Measurements from ENCODE around the gene CAMK2D. TPM values are rescaled to one million over a fixed set of nuclear protein-coding genes. Genes with fewer than 3 reads are reported as not detected.

CAMK2D gene
- total and polyA plus RNA-seq, 2 experiments from 2014 or later = 4.9 to 14.6 TPM

- TF ChIP-seq, protein P1, sequence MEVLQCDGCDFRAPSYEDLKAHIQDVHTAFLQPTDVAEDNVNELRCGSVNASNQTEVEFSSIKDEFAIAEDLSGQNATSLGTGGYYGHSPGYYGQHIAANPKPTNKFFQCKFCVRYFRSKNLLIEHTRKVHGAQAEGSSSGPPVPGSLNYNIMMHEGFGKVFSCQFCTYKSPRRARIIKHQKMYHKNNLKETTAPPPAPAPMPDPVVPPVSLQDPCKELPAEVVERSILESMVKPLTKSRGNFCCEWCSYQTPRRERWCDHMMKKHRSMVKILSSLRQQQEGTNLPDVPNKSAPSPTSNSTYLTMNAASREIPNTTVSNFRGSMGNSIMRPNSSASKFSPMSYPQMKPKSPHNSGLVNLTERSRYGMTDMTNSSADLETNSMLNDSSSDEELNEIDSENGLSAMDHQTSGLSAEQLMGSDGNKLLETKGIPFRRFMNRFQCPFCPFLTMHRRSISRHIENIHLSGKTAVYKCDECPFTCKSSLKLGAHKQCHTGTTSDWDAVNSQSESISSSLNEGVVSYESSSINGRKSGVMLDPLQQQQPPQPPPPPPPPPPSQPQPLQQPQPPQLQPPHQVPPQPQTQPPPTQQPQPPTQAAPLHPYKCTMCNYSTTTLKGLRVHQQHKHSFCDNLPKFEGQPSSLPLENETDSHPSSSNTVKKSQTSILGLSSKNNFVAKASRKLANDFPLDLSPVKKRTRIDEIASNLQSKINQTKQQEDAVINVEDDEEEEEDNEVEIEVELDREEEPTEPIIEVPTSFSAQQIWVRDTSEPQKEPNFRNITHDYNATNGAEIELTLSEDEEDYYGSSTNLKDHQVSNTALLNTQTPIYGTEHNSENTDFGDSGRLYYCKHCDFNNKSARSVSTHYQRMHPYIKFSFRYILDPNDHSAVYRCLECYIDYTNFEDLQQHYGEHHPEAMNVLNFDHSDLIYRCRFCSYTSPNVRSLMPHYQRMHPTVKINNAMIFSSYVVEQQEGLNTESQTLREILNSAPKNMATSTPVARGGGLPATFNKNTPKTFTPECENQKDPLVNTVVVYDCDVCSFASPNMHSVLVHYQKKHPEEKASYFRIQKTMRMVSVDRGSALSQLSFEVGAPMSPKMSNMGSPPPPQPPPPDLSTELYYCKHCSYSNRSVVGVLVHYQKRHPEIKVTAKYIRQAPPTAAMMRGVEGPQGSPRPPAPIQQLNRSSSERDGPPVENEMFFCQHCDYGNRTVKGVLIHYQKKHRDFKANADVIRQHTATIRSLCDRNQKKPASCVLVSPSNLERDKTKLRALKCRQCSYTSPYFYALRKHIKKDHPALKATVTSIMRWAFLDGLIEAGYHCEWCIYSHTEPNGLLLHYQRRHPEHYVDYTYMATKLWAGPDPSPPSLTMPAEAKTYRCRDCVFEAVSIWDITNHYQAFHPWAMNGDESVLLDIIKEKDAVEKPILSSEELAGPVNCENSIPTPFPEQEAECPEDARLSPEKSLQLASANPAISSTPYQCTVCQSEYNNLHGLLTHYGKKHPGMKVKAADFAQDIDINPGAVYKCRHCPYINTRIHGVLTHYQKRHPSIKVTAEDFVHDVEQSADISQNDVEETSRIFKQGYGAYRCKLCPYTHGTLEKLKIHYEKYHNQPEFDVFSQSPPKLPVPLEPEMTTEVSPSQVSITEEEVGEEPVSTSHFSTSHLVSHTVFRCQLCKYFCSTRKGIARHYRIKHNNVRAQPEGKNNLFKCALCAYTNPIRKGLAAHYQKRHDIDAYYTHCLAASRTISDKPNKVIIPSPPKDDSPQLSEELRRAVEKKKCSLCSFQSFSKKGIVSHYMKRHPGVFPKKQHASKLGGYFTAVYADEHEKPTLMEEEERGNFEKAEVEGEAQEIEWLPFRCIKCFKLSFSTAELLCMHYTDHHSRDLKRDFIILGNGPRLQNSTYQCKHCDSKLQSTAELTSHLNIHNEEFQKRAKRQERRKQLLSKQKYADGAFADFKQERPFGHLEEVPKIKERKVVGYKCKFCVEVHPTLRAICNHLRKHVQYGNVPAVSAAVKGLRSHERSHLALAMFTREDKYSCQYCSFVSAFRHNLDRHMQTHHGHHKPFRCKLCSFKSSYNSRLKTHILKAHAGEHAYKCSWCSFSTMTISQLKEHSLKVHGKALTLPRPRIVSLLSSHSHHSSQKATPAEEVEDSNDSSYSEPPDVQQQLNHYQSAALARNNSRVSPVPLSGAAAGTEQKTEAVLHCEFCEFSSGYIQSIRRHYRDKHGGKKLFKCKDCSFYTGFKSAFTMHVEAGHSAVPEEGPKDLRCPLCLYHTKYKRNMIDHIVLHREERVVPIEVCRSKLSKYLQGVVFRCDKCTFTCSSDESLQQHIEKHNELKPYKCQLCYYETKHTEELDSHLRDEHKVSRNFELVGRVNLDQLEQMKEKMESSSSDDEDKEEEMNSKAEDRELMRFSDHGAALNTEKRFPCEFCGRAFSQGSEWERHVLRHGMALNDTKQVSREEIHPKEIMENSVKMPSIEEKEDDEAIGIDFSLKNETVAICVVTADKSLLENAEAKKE (CRISPR knock-in tag; IDR thresholded peaks at IDR 0.05) = no peak
- TF ChIP-seq CREB1 (CRISPR knock-in tag; IDR thresholded peaks at IDR 0.05; ENCODE audit: low read depth) (no peak), EZH2phosphoT487 (IDR thresholded peaks at IDR 0.05; ENCODE audit: unreplicated experiment) (no peak), ZNF114 (CRISPR knock-in tag; IDR thresholded peaks at IDR 0.05) (no peak)
These were observed 16.8 kb downstream of the CAMK2D start (continued) for GRCh38 chr4:113744667-113745240.

GRCh38 chr4:113743690-113744089, 17.8 kb downstream of the CAMK2D start:
- Mint-ChIP-seq H3K4me1 (peaks cover 8% of the 10 kb centered on the region), H3K36me3 (ENCODE audit: low read depth) (no peaks in the 10 kb centered on the region), H3K4me3 (no peak overlapping the region), H3K9me3 (no peaks in the 10 kb centered on the region), H3K27me3 (ENCODE audit: insufficient read depth, low read depth, poor library complexity) (no peaks in the 10 kb centered on the region), H3K27ac (no peak overlapping the region)
- Histone ChIP-seq H3F3A (replicated peaks; ENCODE audit: low read depth) (no peaks in the 10 kb centered on the region), H3K79me2 (replicated peaks; ENCODE audit: insufficient read depth) (no peaks in the 10 kb centered on the region), H2AFZ (no peak overlapping the region), H3K36me3 (ENCODE audit: insufficient read depth) (no peaks in the 10 kb centered on the region), H3K9me2 (ENCODE audit: insufficient read depth) (no peaks in the 10 kb centered on the region), H3K27me3 (ENCODE audit: insufficient read depth) (no peaks in the 10 kb centered on the region), H3K4me1 (ENCODE audit: insufficient read depth) (peaks cover 7% of the 10 kb centered on the region), H3K4me3 (no peak overlapping the region), H3K4me2 (no peak overlapping the region), H3K27ac (ENCODE audit: low read depth) (no peak overlapping the region), H4K20me1 (replicated peaks; ENCODE audit: insufficient read depth) (no peaks in the 10 kb centered on the region)
- no peak for ATAC-seq
- no peak for DNase-seq (ENCODE audit: low spot score)
- no peak for TF ChIP-seq REST (IDR thresholded peaks at IDR 0.05; ENCODE audit: unreplicated experiment)
- no peak for TF ChIP-seq STAT1 (IDR thresholded peaks at IDR 0.05; ENCODE audit: unreplicated experiment)
- TF ChIP-seq EZH2phosphoT487 (IDR thresholded peaks at IDR 0.05; ENCODE audit: unreplicated experiment) = no peak
- no peak for TF ChIP-seq EZH2 (IDR thresholded peaks at IDR 0.05; ENCODE audit: low read depth, unreplicated experiment)
- no peak for TF ChIP-seq CREB1 (CRISPR knock-in tag; IDR thresholded peaks at IDR 0.05; ENCODE audit: low read depth)
- TF ChIP-seq ZNF331 (CRISPR knock-in tag; IDR thresholded peaks at IDR 0.05; ENCODE audit: low read depth) = no peak
- no peak for TF ChIP-seq CTCF (conservative IDR thresholded peaks at IDR 0.05; ENCODE audit: low read depth in 2 of 2)
- no peak for TF ChIP-seq POLR2AphosphoS5 (IDR thresholded peaks at IDR 0.05; ENCODE audit: low read depth)
- no peak for TF ChIP-seq JUNB (IDR thresholded peaks at IDR 0.05; ENCODE audit: unreplicated experiment)
- no peak for TF ChIP-seq NANOG (IDR thresholded peaks at IDR 0.05; ENCODE audit: borderline replicate concordance)
